22Rv1 (cell line): Measurements from ENCODE around the gene FOXL2.

Experiments used
- H3K27ac ChIP-seq: fragments of 450-650 bp; 2 replicates; pipeline ENCODE4 v1.5.1; 2017
- CTCF ChIP-seq: fragments of 450-650 bp; IDR thresholded peaks from 2 replicates; pipeline ENCODE4 v1.5.1; 2017; ENCODE audit warnings: mild to moderate bottlenecking
- ZFX ChIP-seq: fragments of 450-650 bp; IDR thresholded peaks from 2 replicates; pipeline ENCODE4 v1.6.1; 2017; ENCODE audit warnings: antibody characterized with exemption, borderline replicate concordance

Gene FOXL2

GRCh38 chr3:138945709-138946662, 951 bp downstream of the FOXL2 start:
- H3K27ac ChIP-seq = peak overlapping the region; percentile 29
- TF ChIP-seq ZFX (no peak), CTCF (peak; percentile 53)

- TF ChIP-seq CTCF (no peak), ZFX (no peak)
- H3K27ac ChIP-seq = no peak overlapping the region
These were observed 1.8 kb downstream of the FOXL2 start for GRCh38 chr3:138944929-138945708.

- H3K27ac ChIP-seq = no peak overlapping the region
- TF ChIP-seq CTCF (no peak), ZFX (no peak)
These were observed 2.3 kb downstream of the FOXL2 start for GRCh38 chr3:138944654-138944928.

- no peak overlapping the region for H3K27ac ChIP-seq
- TF ChIP-seq ZFX (no peak), CTCF (no peak)
These were observed 2.9 kb downstream of the FOXL2 start for GRCh38 chr3:138943724-138944653.

GRCh38 chr3:138942861-138943623, 3.9 kb downstream of the FOXL2 start:
- no peak for TF ChIP-seq CTCF
- TF ChIP-seq ZFX = no peak
- H3K27ac ChIP-seq = no peak overlapping the region

- no peak for TF ChIP-seq ZFX
- TF ChIP-seq CTCF = no peak
- H3K27ac ChIP-seq = no peak overlapping the region
These were observed 4.7 kb downstream of the FOXL2 start for GRCh38 chr3:138942271-138942670.
